ENCODE measurements around the gene MAPK6.
"Not testable (repeated sequence)": the region's sequence is repeated elsewhere in the genome, so short reads cannot be mapped to it uniquely, and the experiment has no call there.

Gene MAPK6

DNA sequence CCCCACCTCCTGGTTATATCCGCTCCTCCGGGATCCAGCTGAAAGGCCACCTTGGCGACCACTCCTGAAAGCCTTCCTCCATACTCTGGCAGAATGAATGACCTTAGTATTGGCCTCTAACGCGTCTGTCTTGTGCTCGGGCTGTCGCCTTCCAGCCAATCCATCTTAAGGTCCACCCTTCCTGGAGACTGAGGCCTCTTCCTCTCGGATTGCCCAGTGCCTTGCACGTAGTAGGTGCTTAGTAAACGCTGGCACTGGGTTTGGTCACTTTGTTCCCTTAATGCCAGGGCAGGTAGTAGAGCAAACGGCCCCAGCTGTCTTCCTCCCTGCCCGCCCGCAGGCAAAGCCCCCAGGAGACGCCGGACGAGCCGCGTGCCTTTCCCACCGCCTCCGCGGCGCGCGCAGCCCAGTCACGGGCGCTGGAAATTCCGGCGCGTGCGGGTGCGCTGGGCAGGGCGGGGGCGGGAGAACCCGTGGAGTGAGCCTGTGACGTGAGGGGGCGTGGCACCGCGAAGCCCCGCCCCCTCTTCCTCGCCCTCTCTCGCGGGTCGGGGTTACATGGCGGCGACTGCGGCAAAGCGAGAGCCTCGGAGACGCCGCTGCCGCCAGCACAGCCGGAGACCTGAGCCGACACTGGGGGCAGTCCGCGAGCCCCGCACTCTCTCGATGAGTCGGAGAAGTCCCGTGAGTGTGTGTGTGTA is at the start of gene MAPK6:
MAPK6 (plus strand) TSS at position 527 of the 701 bp plus-strand sequence. CDS start 27,242 bp downstream, outside the sequence.
- no peak for TF ChIP-seq ZNF274 (IDR thresholded peaks at IDR 0.05; ENCODE audit: low read depth, low read length)
- peak within 1 kb of the TSS; percentile 98 for H3K4me3 ChIP-seq (ENCODE audit: low read length)

DNA sequence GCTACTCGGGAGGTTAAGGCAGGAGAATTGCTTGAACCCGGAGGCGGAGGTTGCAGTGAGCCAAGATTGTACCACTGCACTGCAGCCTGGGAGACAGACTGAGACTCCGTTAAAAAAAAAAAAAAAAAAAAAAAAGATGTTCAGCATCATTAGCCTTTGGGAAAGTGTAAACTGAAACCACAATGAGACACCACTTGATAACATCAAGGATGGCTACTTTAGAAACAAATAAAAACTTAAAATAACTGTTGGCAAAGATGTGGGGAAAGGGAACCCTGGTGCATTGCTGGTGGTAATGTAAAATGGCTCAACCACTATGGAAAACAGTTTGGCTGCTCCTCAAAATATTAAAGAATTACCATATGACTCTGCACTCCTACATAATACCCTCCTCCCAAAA is 49.3 kb upstream of the MAPK6 start:
- no peak for TF ChIP-seq ZNF274 (IDR thresholded peaks at IDR 0.05; ENCODE audit: low read depth, low read length)
- H3K4me3 ChIP-seq (ENCODE audit: low read length) = no peak overlapping the region

DNA sequence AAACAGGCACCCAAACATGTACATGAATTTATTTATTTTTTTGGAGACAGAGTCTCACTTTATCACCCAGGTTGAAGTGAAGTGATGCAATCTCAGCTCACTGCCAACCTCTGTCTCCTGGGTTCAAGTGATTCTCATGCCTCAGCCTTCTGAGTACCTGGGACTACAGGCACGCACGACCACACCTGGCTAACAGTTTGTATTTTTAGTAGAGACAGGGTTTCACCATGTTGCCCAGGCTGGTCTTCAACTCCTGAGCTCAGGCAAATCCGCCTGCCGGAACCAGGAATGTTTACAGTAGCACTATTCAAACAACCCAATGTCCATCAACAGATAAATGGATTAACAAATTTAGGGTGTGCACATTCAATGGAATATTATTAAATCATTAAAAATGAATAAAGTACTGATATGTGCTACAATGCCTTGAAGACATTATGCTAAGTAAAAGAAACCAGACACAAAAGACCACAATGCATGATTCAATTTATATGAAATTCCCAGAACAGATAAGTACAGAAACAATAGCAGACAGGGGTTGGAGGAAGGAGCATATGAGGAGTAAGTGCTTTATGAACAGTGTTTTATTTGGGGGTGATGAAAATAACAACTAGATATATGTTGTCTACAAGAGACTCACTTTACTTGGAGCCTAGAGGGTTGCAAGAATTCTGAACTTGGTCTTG is 48.7 kb upstream of the MAPK6 start:
- H3K4me3 ChIP-seq (ENCODE audit: low read length) = peak overlapping the region; percentile 93
- TF ChIP-seq ZNF274 (IDR thresholded peaks at IDR 0.05; ENCODE audit: low read depth, low read length) = no peak

DNA sequence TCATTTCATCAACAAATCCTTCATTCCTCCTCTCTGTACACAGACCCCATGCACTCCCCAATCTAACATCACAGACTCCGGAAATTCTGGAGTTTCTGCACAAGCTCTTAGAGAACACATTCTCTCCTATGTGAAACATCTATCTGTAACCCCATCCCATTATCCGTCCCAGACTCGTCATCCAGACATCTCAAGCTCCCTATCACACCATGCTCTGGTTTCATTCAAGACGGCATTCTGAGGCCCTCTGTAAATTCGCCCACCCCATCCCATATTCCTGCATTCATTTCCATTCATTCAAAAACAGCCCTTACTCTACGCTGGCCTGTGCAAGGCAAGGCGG is 48.0 kb upstream of the MAPK6 start:
- TF ChIP-seq ZNF274 (IDR thresholded peaks at IDR 0.05; ENCODE audit: low read depth, low read length) = no peak

DNA sequence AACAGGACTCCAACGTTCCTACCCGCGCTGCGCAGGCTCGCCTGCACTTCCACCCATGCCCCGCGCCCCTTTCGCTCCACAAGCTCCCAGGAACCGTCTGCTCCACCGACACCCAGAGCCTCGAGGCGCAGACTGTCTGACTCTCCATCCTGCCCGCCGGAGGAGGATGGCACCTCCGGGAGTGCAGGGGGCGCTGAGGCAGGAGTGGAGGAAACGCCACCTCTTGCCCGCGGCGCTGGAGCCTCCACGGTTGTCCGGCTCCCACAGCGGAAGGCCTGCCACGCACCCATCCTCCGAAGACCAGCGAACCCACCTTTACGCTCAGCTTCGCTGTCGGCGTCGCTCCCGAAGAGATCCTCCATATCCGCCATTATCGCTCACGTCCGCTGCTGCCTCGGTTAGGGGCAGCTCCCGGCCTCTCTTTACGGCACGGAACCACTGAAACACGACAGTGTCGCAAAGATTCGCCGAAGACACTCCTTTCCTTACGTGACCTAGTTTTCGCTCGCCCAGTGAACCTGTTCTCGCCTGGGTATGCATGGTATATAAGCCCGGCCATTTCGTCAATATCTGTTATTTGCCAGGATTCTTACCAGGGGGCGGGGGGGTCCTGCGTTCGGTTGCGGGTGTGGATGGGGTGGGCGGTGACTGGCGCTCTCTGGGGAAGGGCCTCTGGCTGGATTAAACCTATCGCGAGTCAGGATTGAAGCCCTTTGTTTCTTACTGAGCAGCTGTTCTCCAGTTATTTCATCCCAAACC is 47.5 kb upstream of the MAPK6 start, which contains the start of gene LEO1:
LEO1 (minus strand) TSS at position 404 of the 759 bp plus-strand sequence; CDS start at position 371, 33 bp downstream.
- TF ChIP-seq ZNF274 (IDR thresholded peaks at IDR 0.05; ENCODE audit: low read depth, low read length) = no peak
- peak within 1 kb of the TSS; percentile 93 for H3K4me3 ChIP-seq (ENCODE audit: low read length)

More for the DNA sequence above, 48.0 kb upstream of the MAPK6 start:
- H3K4me3 ChIP-seq (ENCODE audit: low read length) = peak overlapping the region; percentile 93

DNA sequence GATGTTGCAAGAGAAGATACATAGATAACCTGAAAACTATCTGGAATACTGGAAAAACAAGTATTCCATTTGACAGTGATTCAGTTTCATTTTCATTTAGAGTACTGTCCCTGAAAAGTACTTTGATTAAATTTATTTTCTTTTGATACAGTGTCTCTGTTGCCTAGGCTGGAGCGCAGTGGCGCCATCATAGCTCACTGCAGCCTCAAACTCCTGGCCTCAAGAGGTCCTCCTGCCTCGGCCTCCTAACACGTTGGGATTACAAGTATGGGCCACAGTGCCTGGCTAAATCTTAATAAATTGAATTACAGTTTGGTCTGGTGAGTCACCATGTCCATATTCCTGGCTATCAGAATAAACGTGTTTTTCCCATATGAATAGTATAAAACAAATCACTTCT is 45.8 kb upstream of the MAPK6 start:
- TF ChIP-seq ZNF274 (IDR thresholded peaks at IDR 0.05; ENCODE audit: low read depth, low read length) = no peak
- no peak overlapping the region for H3K4me3 ChIP-seq (ENCODE audit: low read length)

DNA sequence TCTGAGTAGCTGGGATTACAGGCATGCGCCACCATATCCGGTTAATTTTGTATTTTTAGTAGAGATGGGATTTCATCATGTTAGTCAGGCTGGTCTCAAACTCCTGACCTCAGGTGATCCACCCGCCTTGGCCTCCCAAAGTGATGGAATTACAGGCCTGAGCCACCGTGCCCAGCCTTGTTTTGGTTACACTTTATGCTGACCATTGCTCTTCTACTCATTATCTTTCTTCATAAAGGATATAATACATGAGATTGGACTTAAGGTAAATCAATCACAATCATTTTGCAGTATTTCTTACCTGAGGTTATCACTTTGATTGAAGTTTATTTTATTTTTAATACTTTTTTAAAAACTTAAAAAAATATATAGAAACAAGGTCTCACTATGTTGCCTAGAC is 45.2 kb upstream of the MAPK6 start:
- no peak for TF ChIP-seq ZNF274 (IDR thresholded peaks at IDR 0.05; ENCODE audit: low read depth, low read length)
- H3K4me3 ChIP-seq (ENCODE audit: low read length) = no peak overlapping the region

DNA sequence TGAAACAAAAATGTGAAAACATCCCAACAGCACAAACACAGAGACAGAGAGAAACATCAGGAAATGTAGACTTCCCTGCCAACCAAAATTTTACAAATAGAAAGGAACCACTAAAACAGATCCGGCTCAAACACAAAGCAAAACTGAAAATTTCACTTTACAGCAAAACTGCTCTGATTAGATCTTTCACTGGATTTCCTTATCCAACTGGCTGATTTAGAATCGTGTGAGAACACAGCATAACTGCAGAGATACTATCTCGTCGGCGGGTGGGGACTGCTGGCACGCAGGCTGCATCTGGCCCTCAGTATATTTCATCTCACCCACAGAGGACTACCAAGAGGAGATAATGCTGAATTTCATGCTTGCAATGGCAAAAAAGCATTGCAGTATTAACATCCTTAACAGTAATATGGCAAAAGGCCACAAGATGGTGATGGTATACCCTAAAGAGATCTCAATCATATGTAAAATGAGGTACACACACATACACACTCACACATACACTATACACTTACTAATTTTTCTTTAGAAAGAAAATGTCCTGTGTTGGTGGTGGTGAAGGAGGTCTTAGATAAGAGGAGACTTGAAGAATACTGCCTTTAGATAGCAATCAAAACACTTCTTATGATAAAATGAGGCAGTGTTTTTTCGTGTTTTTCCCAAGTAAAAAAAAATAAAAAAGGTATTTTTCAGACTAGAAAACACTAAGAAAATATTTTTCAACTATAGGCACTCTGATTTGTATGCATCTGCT is 36.8 kb upstream of the MAPK6 start:
- H3K4me3 ChIP-seq (ENCODE audit: low read length) = peak overlapping the region; percentile 84
- no peak for TF ChIP-seq ZNF274 (IDR thresholded peaks at IDR 0.05; ENCODE audit: low read depth, low read length)

DNA sequence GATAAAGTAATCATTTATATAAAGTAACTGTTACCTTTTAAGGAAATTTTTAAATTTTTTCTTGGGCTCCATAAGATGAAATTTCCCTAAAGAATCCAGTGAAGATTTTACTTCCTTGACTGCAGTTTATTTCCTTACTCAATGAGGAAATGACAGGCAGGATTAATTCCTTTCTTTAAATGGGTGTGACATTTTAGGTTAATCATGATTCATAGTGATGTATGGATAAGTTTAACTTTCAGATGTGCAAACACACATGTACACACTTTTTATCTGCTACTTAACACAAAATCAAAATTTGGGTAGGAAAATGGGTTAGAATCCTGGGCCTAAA is 36.3 kb upstream of the MAPK6 start:
- TF ChIP-seq ZNF274 (IDR thresholded peaks at IDR 0.05; ENCODE audit: low read depth, low read length) = no peak
- H3K4me3 ChIP-seq (ENCODE audit: low read length) = no peak overlapping the region

DNA sequence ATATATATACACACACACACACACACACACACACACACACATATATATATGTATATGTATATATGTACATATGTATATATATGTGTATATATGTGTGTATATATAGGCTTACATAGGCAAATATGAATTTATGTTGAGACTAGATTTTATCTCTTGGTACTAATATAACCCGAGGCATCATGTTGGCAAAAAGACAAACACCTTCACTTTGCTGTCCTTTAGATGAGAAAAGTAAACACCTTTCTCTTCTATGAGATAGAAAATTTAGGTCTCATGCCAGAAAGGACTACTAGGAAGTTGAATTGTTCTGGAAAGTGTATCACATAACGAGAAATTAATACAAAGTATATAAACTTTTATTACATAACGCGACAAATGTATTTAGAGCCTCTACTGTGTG is 27.9 kb upstream of the MAPK6 start:
- H3K4me3 ChIP-seq (ENCODE audit: low read length) = no peak overlapping the region
- TF ChIP-seq ZNF274 (IDR thresholded peaks at IDR 0.05; ENCODE audit: low read depth, low read length) = no peak

DNA sequence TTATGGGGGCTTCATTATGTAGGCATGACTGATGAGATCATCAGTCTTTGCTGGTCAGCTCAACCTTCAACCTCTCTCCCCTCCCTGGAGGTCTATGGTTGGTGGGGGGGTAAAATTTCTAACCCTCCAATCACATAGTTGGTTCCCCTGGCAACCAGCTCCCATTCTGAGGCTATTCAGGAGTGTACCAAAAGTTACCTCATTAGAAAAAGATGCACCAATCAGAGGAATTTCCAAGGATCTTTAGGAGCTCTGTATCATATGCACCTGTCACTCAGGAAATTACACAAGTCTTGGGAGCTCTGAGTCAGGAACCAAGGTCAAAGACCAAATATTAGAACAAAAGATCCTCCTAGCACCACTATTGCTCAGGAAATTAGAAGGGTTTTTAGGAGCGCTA is 26.1 kb upstream of the MAPK6 start:
- no peak overlapping the region for H3K4me3 ChIP-seq (ENCODE audit: low read length)

DNA sequence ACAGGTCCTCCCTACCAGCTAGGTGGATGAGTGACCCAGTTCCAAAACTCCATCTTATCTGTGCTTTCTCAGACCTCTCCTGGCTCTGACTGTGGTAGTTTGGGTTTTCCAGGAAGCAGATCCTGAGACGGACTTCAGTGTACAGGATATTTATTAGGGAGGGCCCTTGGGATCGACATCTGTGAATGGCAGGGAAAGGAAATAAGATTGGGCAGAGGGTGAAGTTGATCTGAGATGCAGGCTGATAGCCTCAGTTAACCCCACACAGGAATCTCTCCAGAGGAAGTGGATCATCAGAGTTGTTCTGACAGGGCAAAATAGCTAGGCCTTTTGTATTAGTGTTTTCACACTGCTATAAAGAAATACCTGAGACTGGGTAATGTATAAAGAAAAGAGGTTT is 16.7 kb upstream of the MAPK6 start:
- H3K4me3 ChIP-seq (ENCODE audit: low read length) = no peak overlapping the region
- TF ChIP-seq ZNF274 (IDR thresholded peaks at IDR 0.05; ENCODE audit: low read depth, low read length) = no peak

More for the DNA sequence above, 26.1 kb upstream of the MAPK6 start:
- no peak for TF ChIP-seq ZNF274 (IDR thresholded peaks at IDR 0.05; ENCODE audit: low read depth, low read length)

DNA sequence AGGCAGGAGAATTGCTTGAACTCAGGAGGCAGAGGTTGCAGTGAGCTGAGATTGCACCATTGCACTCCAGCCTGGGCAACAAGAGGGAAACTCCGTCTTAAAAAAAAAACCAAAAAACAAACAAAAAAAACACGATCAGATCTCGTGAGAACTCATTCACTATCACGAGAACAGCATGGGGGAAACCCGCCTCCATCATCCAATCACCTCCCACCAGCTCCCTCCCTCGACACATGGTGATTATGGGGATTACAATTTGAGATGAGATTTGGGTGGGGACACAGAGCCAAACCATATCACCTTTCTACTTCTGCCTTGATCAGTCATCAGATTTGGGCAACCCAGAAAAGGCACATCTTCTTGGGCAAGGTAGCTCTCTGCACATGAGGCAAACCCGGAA is 15.9 kb upstream of the MAPK6 start:
- not testable (repeated sequence) for H3K4me3 ChIP-seq (ENCODE audit: low read length)

DNA sequence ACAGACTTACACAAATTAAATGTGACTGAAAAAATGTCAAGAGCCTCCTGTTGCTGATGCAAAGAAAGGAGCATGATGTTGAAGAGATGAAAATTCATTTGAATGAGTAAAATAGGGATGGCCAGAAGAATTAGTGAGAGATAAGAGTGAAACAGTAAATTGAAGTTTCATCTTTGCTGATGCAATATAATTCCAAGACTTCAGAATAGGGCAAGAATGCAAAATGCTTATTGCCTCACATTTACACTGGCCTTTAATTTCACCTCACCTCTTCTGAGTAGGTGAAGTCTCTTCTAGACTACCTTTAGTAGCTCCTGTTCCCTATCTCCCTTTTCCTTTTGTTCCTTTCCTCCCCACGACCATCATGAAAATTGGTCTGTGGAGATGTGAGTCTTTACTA is 15.3 kb upstream of the MAPK6 start:
- no peak overlapping the region for H3K4me3 ChIP-seq (ENCODE audit: low read length)
- TF ChIP-seq ZNF274 (IDR thresholded peaks at IDR 0.05; ENCODE audit: low read depth, low read length) = no peak

Data from GM08714 (cell line).